ENCODE data around the gene NTRK3.

Gene NTRK3

DNA sequence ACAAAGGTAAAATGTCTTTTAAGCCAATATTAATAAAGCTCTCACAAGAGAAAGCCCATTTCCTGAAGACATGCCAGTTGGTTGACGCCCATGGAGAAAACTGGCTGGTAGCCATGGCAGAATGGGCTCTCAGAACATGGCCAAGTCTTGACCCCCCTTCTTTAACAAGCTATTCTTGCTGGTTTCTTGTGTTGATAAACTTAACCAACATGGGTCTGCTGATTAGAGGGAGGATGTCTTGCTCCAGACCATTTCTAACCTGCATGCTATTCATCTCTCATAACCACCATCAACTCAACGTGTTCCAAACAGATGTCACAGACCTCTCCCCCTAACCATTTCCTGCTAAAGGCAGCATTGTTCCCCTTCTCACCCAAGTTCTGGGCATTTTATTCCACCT, 25.7 kb downstream of the NTRK3 start:
- DNase-seq (ENCODE audit: low read depth), result no peak

- DNase-seq (ENCODE audit: low read depth), result no peak
These were observed 31.1 kb downstream of the NTRK3 start for GRCh38 chr15:88225461-88225860.

- no peak for DNase-seq (ENCODE audit: low read depth)
These were observed 33.5 kb downstream of the NTRK3 start for GRCh38 chr15:88223084-88223483.

GRCh38 chr15:88221836-88222235, 34.7 kb downstream of the NTRK3 start:
- DNase-seq (ENCODE audit: low read depth), result no peak

GRCh38 chr15:88220443-88221335, 35.9 kb downstream of the NTRK3 start:
- DNase-seq (ENCODE audit: low read depth), result no peak

DNA sequence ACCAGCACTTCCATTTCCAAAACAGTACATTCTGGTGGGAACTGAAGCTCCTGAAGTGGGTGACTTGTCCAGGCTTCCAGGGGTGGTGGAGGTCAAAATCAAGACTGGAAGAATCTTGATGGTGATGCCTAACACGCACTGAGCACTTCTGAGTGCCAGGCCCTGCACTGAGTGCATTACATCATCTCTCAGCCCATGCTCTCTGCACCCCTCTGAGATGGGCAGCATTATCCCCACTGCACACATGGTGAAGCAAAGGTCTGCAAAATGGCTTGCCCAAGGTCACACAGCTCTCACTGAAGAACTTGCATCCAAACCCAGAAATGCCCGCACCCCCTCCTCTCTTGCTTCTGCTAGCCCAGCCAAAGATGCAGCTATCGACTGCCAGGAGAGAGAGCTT, 36.9 kb downstream of the NTRK3 start:
- DNase-seq (ENCODE audit: low read depth), result no peak

DNA sequence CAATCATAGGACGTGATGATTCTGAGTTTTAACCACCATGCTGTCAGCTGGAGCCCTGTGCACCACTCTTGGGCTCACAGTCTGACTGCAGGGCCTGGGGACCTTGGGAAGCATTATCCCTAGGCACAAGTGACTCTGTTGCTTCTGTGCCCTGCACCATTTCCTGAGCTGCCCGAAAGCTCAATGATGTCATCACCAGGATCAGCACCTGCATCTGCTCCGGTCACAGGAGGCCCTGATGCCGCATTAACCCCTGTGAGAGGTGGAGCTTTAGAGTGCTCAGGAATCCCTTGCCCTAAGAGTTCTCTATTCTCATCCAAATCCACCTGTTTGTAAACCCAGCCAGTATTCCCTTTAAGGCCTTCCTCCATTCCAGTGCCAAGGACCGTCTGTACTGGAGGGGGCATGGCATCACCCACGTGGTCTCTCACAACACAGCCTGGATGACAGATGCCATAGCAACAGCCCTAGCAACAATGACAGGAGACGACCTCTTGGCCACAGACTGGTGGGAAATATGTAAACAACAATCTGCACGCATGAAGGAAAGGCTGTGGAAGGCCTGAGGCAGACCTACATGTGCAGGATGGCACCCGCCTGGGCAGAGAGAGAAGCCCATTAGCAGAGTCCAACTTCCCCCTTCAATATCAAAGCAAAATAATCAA, 37.9 kb downstream of the NTRK3 start:
- no peak for DNase-seq (ENCODE audit: low read depth)

GRCh38 chr15:88215066-88215648, 41.4 kb downstream of the NTRK3 start:
- DNase-seq (ENCODE audit: low read depth), result no peak

- no peak for DNase-seq (ENCODE audit: low read depth)
These were observed 47.4 kb downstream of the NTRK3 start for GRCh38 chr15:88209111-88209510.

DNA sequence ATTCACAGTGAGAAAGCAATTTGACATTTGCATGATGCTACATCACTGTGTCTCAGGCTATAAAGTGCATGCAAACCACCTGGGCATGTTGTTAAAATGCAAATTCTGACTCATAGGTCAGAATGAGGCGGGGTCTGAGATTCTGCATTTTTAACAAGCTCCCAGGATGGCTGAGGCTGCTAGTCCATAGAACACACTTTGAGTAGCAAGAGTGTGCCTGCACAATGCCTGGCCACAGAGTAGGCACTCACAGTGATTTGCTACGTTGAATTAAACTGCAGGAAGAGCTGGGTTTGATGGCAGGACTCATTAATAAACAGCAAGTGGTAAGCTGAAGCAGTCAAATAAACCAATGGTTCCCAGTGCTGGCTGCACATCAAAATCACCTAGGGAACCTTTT, 48.1 kb downstream of the NTRK3 start:
- DNase-seq (ENCODE audit: low read depth), result no peak

GRCh38 chr15:88207565-88207964, 49.0 kb downstream of the NTRK3 start:
- no peak for DNase-seq (ENCODE audit: low read depth)

DNA sequence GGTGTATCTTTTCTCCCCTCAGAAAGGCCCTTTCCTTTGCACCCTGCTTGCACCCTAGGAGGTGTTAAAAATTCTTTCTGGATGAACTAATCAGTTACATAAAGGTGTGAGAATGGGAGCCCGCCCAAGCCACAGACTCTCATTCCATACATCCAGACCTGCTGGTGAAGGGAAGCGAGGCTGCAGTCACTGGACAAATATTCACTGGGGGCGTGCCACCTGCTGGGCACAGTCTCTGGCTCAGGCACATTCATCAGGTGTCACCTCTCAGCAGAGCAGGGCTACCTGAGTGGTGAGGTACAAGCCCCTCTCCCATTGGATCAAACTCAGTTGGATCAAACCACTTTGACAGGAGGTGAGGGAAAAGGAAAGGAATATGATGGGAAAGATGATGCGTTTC, 52.0 kb downstream of the NTRK3 start:
- DNase-seq (ENCODE audit: low read depth), result no peak

- DNase-seq (ENCODE audit: low read depth), result no peak
These were observed 54.3 kb downstream of the NTRK3 start for GRCh38 chr15:88202231-88202630.

GRCh38 chr15:88201207-88201606, 55.3 kb downstream of the NTRK3 start:
- DNase-seq (ENCODE audit: low read depth), result no peak

DNA sequence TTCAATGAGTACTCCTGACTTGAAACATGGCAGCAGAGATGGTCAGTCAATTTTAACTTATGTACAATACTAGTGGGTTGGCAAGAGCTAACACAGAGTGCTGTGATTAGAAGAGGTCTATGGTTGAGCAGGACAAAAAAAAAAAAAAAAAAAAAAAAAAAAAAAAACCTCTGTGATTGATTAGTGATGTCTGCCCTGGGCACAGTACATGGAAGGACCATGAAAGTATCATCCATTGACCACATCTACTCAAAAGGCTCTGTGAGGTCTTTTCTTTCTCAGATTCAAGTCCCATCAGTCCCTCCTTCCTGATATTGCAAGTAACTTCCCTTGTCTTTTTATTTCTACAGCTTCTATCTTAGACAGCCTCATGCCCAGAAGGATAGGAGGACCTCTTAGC, 59.6 kb downstream of the NTRK3 start:
- no peak for DNase-seq (ENCODE audit: low read depth)

DNA sequence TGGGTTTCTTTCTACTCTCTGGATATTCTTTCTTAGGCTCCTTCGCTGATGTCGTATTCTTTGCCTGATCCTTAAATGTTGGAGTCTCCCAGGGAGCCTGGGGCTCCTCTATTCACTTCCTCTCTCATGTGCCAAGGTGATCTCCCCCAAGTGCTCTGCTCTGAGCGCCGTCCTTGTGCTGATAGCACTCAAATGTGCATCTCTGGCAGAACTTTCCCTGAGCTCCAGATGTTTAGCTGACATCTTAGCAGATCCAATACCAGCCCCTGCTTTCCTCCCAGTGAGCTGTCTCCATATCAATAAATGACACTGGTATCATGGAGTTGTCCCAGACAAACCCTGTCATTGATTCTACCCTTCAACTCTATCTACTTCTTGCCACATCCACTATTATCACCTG, 62.4 kb downstream of the NTRK3 start:
- no peak for DNase-seq (ENCODE audit: low read depth)

DNA sequence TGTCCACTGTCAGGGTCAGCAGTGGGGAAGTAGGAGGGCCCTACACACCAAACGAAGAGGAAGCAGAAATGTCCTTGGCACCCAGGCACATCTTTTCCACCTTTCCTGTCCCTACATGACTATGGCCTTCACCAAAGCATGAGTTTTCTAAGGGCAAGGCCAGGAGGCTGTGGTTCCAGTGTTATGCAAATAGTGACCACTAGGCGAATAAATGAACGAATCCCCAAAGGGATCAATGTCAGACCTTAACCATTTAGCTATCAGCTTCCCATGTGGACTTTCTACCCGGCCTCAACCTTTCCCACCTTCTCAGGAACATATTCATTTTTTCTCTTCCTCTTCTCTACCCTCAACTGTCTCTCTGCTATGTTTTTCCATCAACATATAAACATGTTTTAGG, 63.1 kb downstream of the NTRK3 start:
- DNase-seq (ENCODE audit: low read depth), result no peak

DNA sequence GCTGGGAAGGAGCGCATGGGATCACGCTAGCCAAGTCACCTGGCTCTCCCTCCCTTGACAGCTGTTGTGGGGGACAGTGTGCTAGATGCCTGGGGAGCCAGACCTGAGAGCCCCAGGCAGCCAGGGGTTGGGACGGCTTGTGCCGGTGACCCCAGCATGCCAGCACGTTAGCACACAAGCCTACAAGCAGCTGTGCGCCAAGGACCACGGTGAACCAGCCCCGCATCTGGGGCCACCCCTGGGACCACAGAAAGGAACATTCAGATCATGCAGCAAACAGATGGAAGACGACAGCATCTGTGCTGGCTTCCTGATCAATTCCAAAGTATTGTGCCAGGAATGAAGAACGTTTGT, 64.8 kb downstream of the NTRK3 start:
- no peak for DNase-seq (ENCODE audit: low read depth)

GRCh38 chr15:88190232-88190631, 66.3 kb downstream of the NTRK3 start:
- no peak for DNase-seq (ENCODE audit: low read depth)

DNA sequence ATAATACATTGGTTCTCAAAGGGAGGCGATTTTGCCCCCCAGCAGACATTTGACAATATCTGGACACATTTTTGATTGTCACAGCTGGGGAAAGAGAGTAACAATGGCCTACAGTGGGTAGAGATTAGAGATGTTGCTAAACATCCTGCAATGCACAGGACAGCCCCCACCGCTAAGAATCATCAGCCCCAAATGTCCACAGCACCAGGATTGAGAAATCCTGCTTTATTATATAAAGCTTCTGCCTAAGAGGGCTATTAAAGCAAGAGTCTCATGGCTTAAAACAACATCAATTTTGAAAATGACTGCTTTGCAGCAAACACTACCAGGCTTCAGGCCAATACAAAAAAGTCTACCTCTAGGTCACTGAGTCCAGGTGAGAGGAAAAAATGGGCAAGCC, 68.2 kb downstream of the NTRK3 start:
- no peak for DNase-seq (ENCODE audit: low read depth)

DNA sequence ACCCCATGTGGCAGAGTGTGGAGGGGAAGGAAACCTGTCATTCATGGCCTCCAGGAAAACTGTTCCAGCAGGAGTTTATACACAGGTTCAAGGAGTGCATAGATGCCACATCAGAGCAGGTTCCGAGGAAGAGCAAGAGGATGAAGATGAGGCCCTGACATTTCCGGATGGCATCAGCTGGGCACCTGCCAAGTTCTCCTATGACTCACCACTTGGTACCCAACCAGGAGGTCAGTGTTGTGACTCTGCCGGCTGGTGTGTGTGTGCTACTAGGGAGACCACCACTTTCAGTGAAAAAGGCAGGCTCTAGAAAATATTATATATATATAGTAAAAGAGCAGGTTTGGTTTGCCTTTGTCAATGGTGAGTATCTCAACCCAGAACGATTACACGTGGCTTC, 69.3 kb downstream of the NTRK3 start:
- peak; percentile 12 for DNase-seq (ENCODE audit: low read depth)

- DNase-seq (ENCODE audit: low read depth), result no peak
These were observed 71.0 kb downstream of the NTRK3 start for GRCh38 chr15:88185584-88185983.

- no peak for DNase-seq (ENCODE audit: low read depth)
These were observed 74.9 kb downstream of the NTRK3 start for GRCh38 chr15:88181613-88182012.
